ENCODE measurements around the gene TNRC18.

DNA sequence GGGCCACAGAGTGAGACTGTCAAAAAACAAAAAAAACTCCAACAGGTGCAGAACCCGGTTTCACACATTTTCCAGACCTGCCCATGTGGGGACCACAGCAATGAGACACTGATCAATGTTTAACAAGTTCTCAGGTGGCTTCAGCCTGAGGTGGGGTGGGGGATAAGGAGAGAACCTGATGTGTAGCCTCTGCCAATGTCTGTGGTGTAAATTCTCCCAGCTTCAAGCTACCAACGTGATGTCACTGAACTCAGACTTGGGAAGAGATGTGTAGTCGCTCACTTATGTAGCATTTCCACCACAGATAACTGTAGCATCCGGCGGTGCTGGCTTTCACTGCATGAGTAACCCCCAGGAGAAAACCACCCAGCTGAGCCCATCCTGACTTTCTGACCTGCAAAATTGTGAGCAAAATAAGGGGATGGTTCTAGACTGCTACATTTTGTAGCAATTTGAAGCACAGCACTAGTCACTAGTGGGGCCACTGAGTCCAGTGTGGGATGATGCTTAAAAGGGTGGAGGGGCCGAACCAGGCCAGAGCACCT lies 13.8 kb upstream of the TNRC18 start:
- TF ChIP-seq, protein P1, sequence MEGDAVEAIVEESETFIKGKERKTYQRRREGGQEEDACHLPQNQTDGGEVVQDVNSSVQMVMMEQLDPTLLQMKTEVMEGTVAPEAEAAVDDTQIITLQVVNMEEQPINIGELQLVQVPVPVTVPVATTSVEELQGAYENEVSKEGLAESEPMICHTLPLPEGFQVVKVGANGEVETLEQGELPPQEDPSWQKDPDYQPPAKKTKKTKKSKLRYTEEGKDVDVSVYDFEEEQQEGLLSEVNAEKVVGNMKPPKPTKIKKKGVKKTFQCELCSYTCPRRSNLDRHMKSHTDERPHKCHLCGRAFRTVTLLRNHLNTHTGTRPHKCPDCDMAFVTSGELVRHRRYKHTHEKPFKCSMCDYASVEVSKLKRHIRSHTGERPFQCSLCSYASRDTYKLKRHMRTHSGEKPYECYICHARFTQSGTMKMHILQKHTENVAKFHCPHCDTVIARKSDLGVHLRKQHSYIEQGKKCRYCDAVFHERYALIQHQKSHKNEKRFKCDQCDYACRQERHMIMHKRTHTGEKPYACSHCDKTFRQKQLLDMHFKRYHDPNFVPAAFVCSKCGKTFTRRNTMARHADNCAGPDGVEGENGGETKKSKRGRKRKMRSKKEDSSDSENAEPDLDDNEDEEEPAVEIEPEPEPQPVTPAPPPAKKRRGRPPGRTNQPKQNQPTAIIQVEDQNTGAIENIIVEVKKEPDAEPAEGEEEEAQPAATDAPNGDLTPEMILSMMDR (IDR thresholded peaks at IDR 0.05; ENCODE audit: low read length) = no peak
- no peak for TF ChIP-seq EZH2 (IDR thresholded peaks at IDR 0.05; ENCODE audit: borderline replicate concordance, low read length)
